Anterior cingulate cortex (tissue), 58 donors: Measurements from ENCODE around the gene SCGB2B2.
"Not testable (repeated sequence)": the region's sequence is repeated elsewhere in the genome, so short reads cannot be mapped to it uniquely, and the experiment has no call there.

Experiments
- DNase-seq, 58 donors: peaks; one replicate each; lab custom pipeline; 2025; lab: John Stamatoyannopoulos, UW

Gene SCGB2B2

DNA sequence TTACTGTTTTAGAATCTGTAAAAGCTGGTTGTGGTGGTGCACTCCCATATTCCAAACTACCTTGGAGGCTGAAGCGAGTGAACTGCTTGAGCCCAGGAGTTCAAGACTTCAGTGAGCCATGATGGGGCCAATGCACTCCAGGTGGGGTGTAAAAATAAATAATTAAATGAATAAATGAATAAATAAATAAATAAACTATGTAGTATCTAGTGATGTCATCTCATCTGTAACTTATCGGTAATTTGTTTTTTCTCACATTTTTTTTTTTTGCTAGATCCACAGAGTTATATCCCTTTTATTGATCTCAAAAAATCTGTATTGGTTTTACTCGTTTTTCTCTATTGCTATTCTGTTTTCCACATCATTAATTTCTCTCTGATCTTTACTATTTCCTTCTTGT lies 5.0 kb downstream of the SCGB2B2 start:
- DNase-seq = no peak

DNA sequence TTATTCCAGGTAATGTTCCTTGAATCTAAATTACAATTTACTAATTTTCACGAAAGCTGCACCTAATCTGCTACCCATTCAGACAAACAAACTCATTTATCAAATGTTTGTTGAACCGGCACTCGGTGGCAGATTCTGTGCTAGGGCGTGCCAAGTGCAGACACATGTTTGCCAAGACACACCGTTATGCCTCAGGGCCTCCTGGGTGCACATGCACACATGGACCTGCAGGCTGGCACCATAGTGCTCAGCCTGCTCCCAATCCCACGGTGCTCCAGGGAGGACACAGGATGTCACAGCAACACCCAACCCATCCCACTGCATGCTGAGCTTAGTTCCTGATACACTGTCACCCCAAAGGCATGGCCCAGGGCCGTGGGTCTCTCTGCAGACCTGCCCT lies 7.7 kb downstream of the SCGB2B2 start:
- no peak for DNase-seq

DNA sequence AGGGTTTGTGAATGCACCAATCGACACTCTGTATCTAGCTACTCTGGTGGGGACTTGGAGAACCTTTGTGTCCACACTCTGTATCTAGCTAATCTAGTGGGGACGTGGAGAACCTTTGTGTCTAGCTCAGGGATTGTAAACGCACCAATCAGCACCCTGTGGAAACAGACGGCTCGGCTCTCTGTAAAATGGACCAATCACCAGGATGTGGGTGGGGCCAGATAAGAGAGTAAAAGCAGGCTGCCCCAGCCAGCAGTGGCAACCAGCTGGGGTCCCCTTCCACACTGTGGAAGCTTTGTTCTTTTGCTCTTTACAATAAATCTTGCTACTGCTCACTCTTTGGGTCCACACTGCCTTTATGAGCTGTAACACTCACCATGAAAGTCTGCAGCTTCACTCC lies 8.3 kb downstream of the SCGB2B2 start:
- peak in 1 of 58 donors; percentile 26 for DNase-seq

DNA sequence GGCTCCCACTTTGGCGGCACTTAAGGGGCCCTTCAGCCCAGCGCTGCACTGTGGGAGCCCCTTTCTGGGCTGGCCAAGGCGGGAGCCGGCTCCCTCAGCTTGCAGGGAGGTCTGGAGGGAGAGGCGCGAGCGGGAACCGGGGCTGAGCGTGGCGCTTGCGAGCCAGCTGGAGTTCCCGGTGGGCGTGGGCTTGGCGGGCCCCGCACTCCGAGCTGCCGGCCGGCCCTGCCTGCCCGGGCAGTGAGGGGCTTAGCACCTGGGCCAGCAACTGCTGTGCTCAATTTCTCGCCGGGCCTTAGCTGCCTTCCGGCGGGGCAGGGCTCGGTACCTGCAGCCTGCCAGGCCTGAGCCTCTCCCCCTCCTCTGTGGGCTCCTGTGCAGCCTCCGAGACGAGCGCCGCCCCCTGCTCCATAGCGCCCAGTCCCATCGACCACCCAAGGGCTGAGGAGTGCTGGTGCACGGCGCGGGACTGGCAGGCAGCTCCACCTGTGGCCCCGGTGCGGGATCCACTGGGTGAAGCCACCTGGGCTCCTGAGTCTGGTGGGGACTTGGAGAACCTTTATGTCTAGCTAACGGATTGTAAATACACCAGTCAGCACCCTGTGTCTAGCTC lies 8.8 kb downstream of the SCGB2B2 start:
- DNase-seq = not testable (repeated sequence)

DNA sequence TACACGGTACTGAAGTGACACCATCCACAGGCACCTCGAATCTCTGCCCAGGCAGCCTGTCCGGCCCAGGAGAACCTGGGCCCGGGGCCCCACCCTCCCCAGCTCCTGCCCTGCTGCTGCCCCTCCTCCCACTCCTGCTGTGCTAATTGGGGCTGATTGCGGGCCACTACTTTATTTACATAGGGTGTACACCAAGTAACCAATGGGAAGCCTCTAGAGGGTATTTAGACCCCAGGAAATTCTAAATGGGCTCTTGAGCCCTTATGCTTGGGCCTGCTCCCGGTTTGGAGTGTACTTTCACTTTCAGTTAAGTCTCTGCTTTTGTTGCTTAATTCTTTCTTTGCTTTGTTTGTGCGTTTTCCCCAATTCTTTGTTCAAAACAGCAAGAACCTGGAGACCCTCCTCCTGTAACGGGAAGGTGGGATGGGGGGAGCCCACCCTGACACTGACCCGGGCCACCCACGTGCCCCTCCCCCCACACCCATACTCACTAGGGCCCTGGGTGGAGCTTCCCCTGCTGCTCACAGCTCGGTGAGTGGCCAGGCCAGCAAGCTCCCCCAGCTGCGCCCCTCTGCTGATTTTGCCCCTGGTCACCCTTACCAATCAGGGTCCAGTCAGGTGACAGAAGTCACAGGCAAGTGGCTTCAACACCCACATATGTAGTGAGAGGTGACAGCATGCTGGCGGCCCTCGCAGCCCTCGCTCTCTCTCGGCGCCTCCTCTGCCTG lies 9.4 kb downstream of the SCGB2B2 start:
- DNase-seq = no peak

DNA sequence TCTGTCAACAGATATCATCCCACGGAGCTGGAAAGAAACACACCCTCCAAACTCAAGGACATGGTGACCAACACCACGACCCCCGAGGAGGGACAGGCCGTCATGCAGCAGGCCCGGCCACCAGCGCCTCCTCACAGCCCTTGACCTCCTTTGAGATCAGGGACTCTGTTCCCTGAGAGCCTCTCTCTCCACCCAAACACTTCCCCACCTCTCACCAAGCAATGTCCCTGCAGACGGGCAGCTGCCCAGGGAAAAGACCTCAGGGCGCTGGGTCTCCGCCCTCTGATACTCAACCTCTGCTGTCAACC lies 10.0 kb downstream of the SCGB2B2 start:
- no peak for DNase-seq

DNA sequence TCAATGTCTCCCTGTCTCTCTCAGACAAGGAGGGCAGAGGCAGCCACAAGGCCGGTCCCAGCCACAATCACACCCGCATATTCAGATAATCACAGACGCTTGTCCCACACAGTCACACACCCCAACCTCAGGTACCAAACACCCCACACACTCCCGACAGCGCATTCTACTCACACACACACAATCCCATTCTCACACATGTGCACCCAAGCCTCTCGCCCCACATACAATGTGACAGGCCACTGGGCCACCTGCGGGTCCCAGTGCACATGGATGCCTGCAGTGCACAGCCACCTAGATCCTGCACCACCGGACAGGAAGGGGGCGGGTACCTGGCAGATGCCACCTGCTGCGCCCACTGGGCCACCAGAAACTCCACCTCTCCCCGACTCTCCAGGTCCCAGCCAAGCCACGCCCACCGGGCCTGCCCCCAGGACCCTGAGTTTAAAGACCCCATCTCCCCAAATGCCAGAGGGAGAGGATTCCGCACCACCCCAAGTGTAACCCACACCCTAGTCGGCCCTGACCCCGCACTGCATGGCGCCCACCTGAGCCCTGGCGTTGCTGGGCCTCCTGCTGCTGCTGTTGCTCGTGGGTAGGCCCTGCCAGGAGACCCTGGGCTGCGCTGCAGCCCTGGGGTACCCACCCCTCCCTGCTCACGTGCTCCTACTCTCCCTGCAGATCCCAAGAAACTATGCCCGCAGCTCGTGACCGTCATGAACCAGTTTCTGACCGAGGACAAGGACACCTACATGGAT lies 10.6 kb downstream of the SCGB2B2 start:
- DNase-seq = no peak

DNA sequence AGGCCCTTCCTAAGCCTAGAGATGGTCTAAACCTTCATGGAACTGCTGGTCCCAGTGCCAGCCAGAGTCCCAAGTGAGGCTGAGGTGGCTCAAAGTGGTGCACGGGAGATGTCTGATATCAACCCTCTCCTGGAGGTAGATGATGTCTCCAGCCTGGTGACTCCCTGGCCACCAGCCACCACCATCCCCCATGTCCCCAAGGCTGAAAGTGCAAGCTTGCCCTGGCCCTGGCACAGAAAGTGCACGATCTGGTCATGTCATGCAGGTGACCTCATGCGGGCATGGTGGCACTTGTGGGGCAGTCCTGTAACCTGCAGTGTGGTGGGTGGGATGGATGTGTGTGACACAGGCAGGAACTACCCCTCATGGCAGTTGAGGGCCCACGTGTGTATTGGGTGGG lies 11.7 kb downstream of the SCGB2B2 start:
- DNase-seq = not testable (repeated sequence)

DNA sequence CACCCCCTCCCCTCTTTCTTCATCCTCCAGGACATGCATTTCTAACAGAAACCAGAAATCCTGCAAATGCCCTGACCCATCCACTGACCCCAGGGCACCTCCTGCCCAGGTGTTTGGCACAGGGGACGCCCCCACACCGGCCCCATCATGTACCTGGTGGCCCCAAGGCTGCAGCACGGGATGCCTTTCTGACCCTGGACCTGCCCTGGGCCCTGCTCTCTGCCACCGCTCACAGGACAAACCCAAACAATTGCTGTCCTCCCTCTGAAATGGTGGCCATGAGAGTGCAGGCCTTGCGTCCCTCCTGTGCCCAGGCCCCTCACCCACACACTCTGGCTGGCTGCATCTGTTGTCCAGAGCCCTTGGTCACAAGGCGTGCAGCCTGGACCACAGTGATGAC lies 12.1 kb downstream of the SCGB2B2 start:
- no peak for DNase-seq

DNA sequence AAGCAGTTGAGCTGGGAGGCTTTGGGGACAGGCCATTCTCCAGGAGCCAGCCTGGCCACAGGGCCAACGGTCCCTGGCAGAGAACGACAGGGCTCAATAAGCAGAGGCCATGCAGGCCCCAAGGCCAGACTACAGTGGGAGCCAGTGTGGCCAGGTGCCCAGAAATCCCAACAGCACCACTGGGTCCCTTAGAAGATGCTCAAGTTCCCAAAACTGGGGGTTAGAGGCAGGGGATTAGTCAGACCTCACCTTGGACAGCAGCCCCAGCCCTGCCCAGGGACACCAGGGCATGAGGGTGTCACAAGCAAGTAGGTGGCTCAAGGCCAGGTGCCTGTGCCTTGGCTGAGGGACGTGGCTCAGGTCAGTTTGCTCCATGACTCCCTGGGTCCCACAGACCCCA lies 12.8 kb downstream of the SCGB2B2 start:
- peak in 1 of 58 donors; percentile 10 for DNase-seq

DNA sequence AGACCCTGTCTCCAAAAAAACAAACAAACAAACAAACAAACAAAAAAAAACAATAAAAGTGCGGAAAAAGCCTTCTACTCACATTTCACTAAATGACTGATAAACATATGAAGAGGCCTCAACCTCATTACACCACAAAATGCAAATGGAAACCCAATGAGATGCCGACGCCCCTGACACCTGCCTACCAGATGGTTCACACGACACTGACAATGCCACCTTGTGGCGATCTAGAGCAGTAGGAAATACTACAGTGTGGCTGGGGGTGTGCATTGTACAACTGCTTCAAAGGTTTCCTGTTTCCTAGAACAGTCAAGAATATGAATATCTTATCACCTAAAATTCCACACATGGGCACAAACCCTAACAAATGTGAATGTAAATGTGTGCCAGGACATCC lies 14.0 kb downstream of the SCGB2B2 start:
- no peak for DNase-seq

DNA sequence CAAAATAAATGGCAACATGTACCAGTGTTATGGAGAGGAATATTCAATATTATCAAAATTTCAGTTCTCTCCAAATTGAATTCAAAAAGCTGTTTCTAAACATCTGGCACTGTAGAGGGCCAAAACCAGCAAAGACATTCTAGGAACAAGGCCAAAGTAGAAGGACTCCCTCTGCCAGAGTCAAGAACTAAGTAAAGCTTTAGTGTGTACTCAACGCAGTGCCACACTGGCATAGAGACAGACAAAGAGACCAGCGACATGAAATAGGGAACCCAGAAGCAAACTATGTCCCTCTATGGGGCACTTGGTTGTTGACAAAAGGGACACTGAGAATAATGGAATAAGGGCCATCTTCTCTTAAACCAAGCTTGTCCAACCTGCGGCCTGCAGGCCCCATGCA lies 15.6 kb downstream of the SCGB2B2 start:
- DNase-seq = no peak

DNA sequence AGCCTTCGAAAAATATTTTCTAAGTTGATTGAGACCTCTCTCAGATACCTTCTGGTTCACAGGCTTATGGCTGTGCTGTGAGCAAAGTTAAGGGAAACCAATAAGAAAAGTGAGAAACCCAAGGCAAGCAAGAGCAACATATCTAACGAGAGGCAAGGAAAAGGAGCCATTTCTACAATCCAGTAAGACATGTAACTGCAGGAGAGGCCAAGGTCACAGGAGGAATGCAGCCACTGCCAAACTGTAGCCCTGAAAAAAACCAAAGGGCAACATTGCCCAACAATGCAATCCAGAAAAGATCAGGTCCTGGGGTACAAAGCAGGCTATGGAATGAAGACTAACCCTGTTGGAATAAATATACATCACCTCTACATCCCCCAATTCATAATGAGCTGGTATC lies 21.3 kb downstream of the SCGB2B2 start:
- DNase-seq = no peak

DNA sequence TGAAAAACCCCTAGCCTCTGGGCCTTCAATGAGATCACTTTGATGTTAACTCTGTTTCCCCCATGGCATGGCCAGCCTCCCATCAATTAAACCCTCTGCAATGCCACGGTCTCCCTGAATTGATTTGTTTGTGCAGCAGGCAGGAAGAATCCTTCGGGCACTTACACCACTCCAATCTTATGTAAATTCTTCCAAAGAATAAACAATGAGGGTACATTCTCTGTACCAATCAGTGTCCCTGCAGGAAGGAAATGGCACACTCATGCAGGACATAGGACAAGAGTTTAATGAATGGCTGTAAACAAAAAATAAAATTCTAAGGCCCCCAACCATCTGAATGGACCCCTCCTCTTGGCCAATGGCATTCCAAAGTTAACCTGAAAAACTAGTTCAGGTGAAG lies 22.2 kb downstream of the SCGB2B2 start:
- no peak for DNase-seq

DNA sequence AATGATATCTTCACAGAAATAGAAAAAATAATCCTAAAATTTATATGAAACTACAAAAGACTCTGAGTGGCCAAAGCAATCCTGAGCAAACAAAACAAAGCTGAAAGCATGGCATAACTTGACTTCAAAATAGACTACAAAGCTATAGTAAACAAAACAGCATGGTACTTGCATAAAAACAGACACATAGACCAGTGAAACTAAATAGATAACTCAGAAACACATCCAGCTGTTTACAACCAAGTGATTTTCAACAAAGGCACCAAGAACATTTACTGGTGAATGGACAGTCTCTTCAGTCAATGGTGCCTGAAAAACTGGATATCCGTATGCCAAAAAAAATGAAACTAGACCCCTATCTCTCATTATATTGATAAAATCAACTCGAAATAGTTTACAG lies 25.2 kb downstream of the SCGB2B2 start:
- DNase-seq = no peak

DNA sequence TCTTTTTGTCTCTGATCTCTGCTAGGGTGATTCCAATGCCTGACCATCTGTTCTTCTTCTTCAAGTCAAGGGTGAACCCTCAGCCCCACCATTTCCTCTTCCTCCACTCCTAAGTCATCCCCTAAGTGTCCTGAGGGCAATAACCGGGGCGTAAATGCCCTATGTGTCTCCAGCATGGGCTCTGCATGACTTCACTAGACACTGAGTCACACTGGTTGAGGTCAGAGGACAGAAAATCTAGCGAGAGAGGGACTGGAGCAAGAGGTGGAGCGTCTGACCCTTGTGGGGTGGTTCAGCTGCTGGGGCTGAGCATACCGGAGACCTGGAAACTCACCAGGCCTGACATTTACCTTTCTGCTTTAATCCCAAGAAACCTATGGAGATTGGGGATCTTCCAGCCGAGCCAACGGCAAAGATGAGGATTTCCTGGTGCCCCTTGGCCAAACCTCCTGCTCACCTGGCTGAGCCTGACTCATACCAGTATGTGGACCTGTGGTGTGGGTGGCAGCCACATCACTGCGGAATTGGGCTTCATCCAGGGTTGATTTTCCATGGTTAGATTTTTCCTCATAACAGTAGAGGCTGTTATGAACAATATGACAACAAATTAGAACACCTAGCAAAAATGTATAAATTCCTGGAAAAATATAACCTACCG lies 26.9 kb downstream of the SCGB2B2 start:
- no peak for DNase-seq

DNA sequence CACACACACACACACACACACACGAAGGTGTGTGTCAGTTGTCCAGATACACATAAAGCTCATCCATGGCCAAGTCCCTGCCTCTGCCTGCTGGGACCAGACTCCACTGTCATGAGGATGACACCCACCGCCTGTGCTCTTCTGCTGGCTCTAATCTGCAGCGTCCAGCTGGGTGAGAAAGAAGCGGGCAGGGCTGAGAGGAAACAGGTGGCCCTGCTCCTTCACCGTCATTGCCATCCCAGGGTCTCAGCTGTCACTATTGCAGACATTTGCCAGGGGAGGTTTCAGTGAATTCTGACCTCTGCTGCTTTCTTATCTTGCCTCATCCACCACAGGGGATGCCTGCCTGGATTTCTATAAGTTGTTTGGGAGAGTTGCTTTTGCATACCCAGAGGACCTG lies 31.4 kb downstream of the SCGB2B2 start:
- DNase-seq = no peak

DNA sequence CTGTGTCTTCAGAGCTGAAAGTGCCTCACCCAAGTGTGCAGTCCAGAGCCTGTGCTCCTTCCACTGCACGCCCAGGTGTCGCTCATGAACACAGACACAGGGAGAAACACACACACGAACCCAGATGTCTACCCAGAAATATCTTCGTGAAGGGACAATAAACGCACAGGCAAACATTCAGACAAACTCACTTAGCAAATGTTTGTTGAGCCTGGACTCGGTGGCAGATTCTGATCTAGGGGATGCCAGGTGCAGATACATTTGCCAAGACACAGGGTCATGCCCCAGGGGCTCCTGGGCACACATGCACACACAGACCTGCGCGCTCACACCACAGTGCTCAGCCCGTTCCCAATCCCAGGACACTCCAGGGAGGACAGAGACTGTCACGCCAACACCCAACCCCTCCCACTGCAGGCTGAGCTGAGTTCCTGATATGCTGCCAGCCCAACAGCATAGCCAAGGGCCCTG lies 31.9 kb downstream of the SCGB2B2 start:
- DNase-seq = no peak

DNA sequence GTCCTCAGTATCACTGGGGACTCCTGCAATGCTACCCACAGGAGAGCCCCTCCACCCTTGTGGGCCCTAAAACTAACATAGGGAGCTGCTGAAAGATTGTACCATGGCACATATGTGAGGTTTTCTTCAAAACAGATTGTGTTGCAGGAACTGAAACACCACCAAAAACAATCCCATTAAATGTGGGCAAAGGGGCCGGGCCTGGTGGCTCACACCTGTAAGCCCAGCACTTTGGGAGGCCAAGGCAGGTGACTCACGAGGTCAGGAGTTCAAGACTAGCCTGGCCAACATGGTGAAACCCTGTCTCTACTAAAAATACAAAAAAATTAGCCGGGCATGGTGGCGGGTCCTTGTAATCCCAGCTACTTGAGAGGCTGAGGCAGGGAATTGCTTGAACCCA lies 34.7 kb downstream of the SCGB2B2 start:
- DNase-seq = no peak

DNA sequence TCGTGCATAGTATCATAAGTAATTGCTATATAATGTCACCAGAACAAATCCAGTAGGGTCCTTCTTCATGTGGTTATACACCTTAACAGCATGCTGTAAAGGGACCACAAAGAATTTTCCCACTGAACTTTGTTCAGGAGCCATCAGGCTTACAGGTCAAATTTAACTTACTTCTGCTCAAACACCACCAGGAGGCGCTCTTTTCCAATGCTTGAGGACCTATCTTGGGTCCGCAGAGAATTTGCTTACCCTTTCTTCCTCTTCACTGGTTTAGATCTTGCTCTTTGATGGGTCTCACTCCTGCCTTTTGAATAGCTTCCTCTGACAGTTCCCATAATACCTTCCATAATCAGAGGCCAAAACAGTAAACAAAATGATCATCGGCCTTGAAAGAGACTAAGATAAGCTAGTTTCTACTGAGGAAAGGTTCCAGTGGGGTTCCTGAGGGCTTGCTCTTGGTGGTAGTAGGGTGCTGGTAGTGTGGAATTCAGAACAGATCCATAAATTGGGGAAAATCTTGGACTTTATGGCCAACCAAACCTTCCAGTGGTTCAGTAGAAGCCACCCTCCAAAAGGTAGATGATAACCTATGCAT lies 37.4 kb downstream of the SCGB2B2 start:
- peak in 26 of 58 donors; percentile 1 to 56 (median 22) for DNase-seq

DNA sequence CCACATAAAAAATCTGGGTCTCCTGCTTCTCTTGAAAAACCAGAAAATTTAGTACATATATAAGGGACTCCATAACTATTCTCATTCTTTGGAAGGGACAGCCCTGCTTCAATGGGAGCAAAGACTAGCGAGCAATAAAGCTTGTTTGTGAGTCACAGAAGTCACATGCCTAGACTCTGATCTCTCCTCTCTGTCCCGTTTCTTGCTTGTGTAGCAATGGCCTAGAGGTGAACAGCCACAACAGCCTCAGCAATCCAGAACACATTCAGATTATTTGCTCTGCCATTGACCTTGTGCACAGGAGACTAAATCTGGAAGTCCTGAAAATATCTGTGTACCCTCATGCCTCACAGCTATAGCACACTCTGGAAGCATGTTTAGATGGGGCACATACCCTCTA lies 43.2 kb downstream of the SCGB2B2 start:
- no peak for DNase-seq
